Adrenal gland (tissue), 5 donors: ENCODE measurements around the gene HRC.

Source experiments
- CTCF ChIP-seq, 6 experiments: fragments of 450-650 bp in 4 of 6; fragments of 200-600 bp in 2 of 6; sonication (generic) in 1 of 6; IDR thresholded peaks; 1 replicate in 5 of 6; 2 replicates in 1 of 6; pipeline versions ENCODE4 v1.5.1 to v1.8.0; 2016 to 2021; ENCODE audit warnings: antibody characterized with exemption in 6 of 6, mild to moderate bottlenecking in 2 of 6, moderate library complexity in 1 of 6
- POLR2A ChIP-seq, 2 donors: fragments of 450-650 bp; IDR thresholded peaks; one replicate each; pipeline ENCODE4 v1.6.1; 2017; ENCODE audit warnings: antibody characterized with exemption in 2 of 2, mild to moderate bottlenecking in 2 of 2, moderate library complexity in 1 of 2
- donor health status: DM: no; HTN: no; CAD: no.

GRCh38 chr19:49132974-49133609 lies 22.1 kb downstream of the HRC start:
- TF ChIP-seq POLR2A (IDR thresholded peaks at IDR 0.05) (no peak), CTCF (IDR thresholded peaks at IDR 0.05) (no peak)
